ENCODE data around the gene TKTL1. TPM values are rescaled to one million over a fixed set of nuclear protein-coding genes. Genes with fewer than 3 reads are reported as not detected.

TKTL1 gene
- polyA plus RNA-seq, 1 donor from 2014 or later, result 0.14 TPM

GRCh38 chrX:154317391-154317995, 21.9 kb downstream of the TKTL1 start:
- H3F3A ChIP-seq (ENCODE audit: insufficient read depth, low read length, poor library complexity, severe bottlenecking), result no peaks in the 10 kb centered on the region
- H3K9me3 ChIP-seq (ENCODE audit: low read length), result no peaks in the 10 kb centered on the region
- H4K20me1 ChIP-seq (ENCODE audit: insufficient read depth), result no peaks in the 10 kb centered on the region
- H3K36me3 ChIP-seq (ENCODE audit: insufficient read depth, low read length), result no peaks in the 10 kb centered on the region
- H3K4me3 ChIP-seq (ENCODE audit: low read length), result no peak overlapping the region
- no peak overlapping the region for H3K4me2 ChIP-seq (ENCODE audit: low read length)
- no peak overlapping the region for H3K9ac ChIP-seq (ENCODE audit: low read length)
- H2AFZ ChIP-seq (ENCODE audit: low read depth, low read length), result no peak overlapping the region
- H3K9me2 ChIP-seq (ENCODE audit: insufficient read depth, low read length), result no peaks in the 10 kb centered on the region
- H3K27me3 ChIP-seq (ENCODE audit: insufficient read depth, low read depth, low read length), result no peaks in the 10 kb centered on the region
- H3K79me2 ChIP-seq (replicated peaks; ENCODE audit: insufficient read depth, low read length), result no peaks in the 10 kb centered on the region
- H3K27ac ChIP-seq (ENCODE audit: low read length), result no peak overlapping the region
- peak; percentile 30 for TF ChIP-seq SMC3 (conservative IDR thresholded peaks at IDR 0.05; ENCODE audit: poor library complexity)
- no peak for TF ChIP-seq MXI1 (conservative IDR thresholded peaks at IDR 0.05; ENCODE audit: poor library complexity, severe bottlenecking)
- TF ChIP-seq CTCF (IDR thresholded peaks at IDR 0.05; ENCODE audit: poor library complexity, severe bottlenecking), result peak; percentile 48

- TF ChIP-seq RAD21 (conservative IDR thresholded peaks at IDR 0.05) (no peak), REST (IDR thresholded peaks at IDR 0.05; ENCODE audit: borderline replicate concordance) (no peak), POLR2AphosphoS5 (IDR thresholded peaks at IDR 0.05) (no peak), CTCF (IDR thresholded peaks at IDR 0.05; ENCODE audit: poor library complexity, severe bottlenecking) (no peak), TAF1 (IDR thresholded peaks at IDR 0.05; ENCODE audit: low read depth) (no peak), EZH2 (IDR thresholded peaks at IDR 0.05; ENCODE audit: borderline replicate concordance, insufficient read depth, low read length, poor library complexity, severe bottlenecking) (no peak), EP300 (conservative IDR thresholded peaks at IDR 0.05; ENCODE audit: poor library complexity, severe bottlenecking) (no peak), SMC3 (conservative IDR thresholded peaks at IDR 0.05; ENCODE audit: poor library complexity) (no peak), MXI1 (conservative IDR thresholded peaks at IDR 0.05; ENCODE audit: poor library complexity, severe bottlenecking) (no peak)
- H2AFZ ChIP-seq (ENCODE audit: low read depth, low read length), result no peak overlapping the region
- H3K4me3 ChIP-seq (ENCODE audit: low read length), result no peak overlapping the region
- no peak overlapping the region for H3K9ac ChIP-seq (ENCODE audit: low read length)
- no peaks in the 10 kb centered on the region for H3F3A ChIP-seq (ENCODE audit: insufficient read depth, low read length, poor library complexity, severe bottlenecking)
- no peaks in the 10 kb centered on the region for H3K79me2 ChIP-seq (replicated peaks; ENCODE audit: insufficient read depth, low read length)
- H3K27ac ChIP-seq (ENCODE audit: low read length), result no peak overlapping the region
- H4K20me1 ChIP-seq (ENCODE audit: insufficient read depth), result no peaks in the 10 kb centered on the region
- H3K9me3 ChIP-seq (ENCODE audit: low read length), result no peaks in the 10 kb centered on the region
- H3K9me2 ChIP-seq (ENCODE audit: insufficient read depth, low read length), result no peaks in the 10 kb centered on the region
- no peak overlapping the region for H3K4me2 ChIP-seq (ENCODE audit: low read length)
- H3K36me3 ChIP-seq (ENCODE audit: insufficient read depth, low read length), result no peaks in the 10 kb centered on the region
- H3K27me3 ChIP-seq (ENCODE audit: insufficient read depth, low read depth, low read length), result no peaks in the 10 kb centered on the region
These were observed 24.8 kb downstream of the TKTL1 start for GRCh38 chrX:154320406-154320805.

Measured in neural cell (in vitro differentiated cells).